ENCODE data around the gene KCTD14.
"Not testable (repeated sequence)": the region's sequence is repeated elsewhere in the genome, so short reads cannot be mapped to it uniquely, and the experiment has no call there.

KCTD14 gene

DNA sequence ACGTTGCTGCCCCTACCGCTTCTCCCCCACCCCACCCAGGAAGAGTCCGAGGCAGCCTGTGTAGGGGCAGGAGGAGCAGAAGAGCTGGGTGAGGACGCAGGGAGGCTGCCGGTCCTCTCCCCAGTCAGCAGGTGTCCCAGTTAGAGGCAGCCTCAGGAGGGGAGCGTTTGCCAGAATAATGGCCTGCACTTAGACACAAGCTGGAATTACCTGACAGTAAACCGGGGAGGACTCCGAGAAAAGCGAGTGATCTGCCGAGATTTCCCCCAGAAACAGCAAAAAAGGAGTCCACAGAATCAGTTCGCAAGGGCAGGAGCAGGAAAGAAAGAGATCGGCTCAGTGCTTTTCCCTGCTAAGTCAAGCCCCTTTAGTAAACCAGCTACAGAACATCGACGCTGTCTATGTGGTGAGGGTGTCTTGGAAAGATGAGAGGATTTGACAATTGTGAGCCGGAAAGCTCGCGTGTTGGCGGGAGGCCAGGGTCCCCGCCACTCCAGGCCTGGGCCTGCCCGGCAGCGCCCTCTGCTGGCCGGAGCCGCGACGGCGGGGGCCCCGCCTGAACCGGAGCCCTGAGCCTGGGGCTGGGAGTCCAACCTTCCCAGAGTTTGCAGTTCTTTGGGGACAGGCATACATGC is 22.9 kb upstream of the KCTD14 start:
- peak; percentile 45 for DNase-seq

- DNase-seq = no peak
Measured at GRCh38 chr11:78044706-78045105, 21.6 kb upstream of the KCTD14 start.

GRCh38 chr11:78041843-78042440 is 18.9 kb upstream of the KCTD14 start:
- no peak for DNase-seq

DNA sequence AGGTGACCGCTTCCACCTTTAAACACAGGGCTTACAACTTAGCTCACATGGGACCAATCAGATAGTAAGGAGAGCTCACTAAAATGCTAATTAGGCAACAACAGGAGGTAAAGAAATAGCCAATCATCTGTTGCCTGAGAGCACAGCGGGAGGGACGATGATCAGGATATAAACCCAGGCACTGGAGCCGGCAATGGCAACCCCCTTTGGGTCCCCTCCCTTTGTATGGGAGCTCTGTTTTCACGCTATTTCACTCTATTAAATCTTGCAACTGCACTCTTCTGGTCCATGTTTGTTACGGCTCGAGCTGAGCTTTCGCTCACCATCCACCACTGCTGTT is 18.3 kb upstream of the KCTD14 start:
- not testable (repeated sequence) for DNase-seq

- no peak for DNase-seq
Measured at GRCh38 chr11:78040691-78041379, 17.8 kb upstream of the KCTD14 start.

DNA sequence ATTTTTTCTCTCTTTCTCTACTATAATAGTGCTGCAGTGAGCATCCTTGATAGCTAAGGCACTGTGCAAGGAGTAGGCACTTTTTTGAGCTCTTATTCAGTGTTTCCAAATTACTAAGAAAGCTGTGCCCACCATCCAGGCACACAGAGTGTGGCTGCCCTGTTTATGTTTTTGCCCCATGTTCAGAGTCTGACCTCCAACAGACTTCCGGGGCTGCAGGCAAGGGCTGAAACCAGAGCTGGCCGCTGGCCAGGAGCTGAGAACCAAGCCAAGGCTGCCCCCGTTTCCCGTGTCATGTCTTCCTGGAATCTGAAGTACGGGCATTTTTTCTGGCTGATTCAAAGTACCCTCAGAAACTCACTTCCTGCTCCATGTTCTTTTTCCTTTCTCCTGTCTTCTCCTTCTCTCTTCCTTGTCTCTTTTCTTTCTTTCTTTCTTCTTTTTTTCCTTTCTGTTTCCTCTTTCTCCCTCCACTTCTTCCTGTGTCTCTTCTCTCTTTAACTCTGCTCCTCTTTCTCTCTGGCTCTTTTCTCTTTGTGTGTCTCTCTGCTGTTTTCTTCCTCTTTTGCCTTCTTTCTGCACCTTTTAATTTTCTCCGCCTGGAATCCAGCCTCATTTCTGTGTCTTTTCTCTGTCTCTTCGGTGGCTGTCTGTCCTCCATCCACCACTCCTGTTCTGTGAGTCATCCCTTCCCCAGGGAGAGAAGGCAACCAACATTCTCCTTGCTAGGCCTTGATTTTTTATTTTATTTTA is 17.0 kb upstream of the KCTD14 start:
- peak; percentile 2 for DNase-seq

DNA sequence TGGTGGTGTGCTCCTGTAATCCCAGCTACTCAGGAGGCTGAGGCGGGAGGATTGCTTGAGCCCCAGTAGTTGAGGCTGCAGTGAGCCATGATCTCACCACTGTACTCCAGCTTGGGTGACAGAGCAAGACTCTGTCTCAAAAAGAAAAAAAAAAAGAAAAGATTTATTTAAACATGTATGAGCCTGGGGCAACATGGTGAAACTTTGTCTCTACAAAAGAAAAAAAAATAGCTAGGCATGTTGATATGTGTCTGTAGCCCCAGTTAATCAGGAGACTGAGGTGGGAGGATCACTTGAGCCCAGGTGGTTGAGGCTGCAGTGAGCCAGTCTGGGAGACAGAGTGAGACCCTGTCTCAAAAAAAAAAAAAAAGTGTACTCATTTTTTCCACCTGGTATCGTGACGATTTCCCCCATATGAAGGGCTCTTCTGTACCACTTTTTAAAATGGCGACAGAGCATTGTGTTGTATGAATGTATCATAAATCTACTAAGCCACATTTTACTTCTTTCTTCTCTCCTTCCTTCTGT is 16.4 kb upstream of the KCTD14 start:
- DNase-seq = no peak

DNA sequence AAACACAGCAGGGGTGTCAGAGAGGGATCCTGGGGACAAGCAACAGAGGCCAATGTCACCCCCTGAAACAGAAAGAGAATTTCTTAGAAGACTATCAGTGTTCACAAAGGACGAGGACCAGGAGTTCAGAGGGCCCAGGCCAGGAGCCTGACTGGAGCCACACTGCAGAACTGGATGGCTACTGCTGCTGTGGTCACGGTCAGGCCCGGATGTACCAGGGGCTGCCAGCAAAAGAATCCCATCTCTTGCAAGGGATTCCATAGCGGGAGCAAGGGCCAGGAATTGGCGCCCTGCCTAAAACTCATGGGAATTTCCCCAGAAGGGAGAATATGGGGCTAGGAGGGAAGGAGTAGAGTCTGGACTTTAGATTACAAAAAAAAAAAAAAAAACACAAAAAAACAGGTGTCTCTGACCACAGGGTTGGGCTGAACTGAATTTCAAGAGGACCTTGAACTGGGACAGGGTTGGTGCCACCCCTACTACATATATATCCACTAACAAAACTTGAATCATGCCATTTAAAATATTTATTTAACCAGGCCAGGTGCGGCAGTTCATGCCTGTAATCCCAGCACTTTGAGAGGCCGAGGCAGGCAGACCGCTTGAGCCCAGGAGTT is 15.7 kb upstream of the KCTD14 start:
- DNase-seq = no peak

- no peak for DNase-seq
Measured at GRCh38 chr11:78037825-78038620, 14.9 kb upstream of the KCTD14 start.

GRCh38 chr11:78037056-78037455 is 14.0 kb upstream of the KCTD14 start:
- DNase-seq = no peak

- no peak for DNase-seq
Measured at GRCh38 chr11:78036313-78036712, 13.2 kb upstream of the KCTD14 start.

DNA sequence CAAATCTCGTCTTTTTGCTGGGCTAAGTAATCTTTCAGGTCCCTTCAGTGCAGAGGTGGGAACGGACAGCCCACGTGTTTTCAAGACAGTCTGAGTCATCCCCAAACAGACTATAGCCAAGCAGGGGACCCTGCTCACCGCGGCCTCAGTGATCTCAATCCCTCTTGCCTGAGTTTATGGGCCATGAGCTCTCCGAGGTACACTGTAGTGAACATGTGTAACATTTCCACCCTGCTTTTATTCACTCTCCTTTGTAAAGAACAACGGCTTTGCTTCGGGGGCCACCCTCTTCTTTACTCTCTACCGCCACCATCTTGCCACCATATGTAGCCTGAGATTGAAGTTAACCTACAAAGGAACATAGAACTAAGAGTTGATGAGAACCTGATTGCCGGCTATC is 11.5 kb upstream of the KCTD14 start:
- no peak for DNase-seq

GRCh38 chr11:78033040-78033439 is 10.0 kb upstream of the KCTD14 start:
- DNase-seq = no peak

DNA sequence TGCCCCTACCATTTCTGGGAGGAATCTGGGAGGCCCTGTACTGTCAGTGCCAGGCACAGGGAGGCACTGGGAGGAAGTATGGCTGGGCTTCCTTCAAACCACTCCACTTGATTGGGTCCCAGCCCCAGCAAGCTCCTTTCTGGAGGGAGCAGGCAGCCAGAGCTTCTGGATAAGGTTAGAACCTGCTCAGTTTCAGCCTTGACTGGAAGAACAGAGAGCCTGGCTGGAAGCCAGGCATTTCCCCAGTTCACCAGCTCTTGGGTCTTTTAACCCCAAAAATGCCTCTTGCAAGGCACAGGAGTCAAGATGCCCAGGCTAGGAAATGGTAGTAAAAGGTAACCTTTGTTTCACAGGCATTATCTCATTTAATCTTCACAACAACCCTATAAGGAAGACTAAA is 9.0 kb upstream of the KCTD14 start:
- DNase-seq = peak; percentile 20

DNA sequence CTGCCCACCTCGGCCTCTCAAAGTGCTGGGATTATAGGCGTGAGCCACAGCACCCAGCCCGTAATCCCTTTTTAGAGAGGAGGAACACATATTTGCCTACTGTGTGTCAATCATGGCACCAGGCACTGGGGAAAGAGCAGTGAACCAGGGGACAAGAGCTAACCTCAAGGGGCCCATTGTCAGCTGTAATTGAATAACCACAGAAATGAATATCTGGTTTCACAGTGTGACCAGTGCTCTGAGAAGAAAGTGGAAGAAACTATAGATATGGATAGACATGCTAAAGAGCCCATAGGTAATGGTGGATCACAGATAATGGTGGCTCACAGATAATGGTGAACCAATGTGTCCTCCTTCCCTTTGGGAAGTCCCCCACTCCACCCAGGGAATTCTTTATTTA is 8.6 kb upstream of the KCTD14 start:
- DNase-seq = no peak

- DNase-seq = peak; percentile 91
Measured at GRCh38 chr11:78030429-78031325, 7.6 kb upstream of the KCTD14 start.

- not testable (repeated sequence) for DNase-seq
Measured at GRCh38 chr11:78028423-78028822, 5.3 kb upstream of the KCTD14 start.

DNA sequence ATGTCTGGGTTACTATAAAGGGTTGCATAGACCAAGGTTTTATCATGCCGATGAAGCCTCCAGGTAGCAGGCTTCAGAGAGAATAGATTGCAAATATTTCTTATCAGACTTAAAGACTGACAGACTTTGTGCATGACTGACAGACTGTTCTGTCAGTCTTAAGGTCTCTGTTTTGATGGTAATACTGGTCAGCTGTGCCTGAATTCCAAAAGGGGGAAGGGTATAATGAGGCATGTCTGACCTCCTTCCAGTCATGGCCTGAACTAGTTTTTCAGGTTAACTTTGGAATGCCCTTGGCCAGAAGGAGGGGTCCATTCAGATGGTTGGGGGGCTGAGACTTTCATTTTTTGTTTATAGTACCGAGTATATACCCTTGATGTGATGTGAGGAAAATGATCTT is 4.7 kb upstream of the KCTD14 start:
- no peak for DNase-seq

- no peak for DNase-seq
Measured at GRCh38 chr11:78025378-78025777, 2.3 kb upstream of the KCTD14 start.

DNA sequence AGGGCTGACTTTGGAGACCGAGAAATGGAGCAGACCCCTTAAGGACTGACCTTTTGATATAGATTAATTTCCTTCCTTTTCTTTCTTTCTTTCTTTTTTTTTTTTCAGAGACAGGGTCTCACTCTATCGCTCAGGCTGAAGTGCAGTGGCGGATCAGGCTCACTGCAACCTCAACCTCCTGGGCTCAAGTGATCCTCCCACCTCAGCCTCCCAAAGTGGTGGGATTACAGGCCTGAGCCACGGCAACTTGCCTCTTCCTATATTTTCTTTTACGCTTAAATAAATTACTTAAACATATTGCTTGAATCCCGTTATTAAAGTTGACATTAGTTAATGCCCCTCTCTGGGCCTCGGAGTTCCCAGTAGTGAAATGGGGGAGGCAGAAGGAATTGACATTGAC is 350 bp upstream of the KCTD14 start:
- DNase-seq = no peak

DNA sequence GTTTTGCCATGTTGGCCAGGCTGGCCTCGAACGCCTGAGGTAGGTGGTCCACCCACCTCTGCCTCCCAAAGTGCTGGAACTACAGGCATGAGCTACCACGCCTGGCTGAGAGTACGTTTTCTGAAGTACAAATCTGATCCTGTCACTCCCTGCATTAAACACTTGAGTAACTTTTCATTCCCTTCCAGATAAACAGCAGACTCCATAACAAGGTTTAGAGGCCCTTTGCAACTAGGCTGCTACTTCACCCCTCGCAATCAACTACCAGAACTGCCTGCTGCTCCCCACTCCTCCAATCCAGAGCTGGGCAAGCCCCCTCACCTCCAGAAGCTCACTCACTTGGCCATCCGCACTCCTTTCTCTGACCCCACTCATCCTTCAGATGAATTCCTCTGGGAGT is 1.5 kb downstream of the KCTD14 start:
- no peak for DNase-seq

Measured in NCI-H1694 treated with DMSO at 0.1 percent for 48 hours (cell line).